ENCODE results near the gene UPP2. TPM values are rescaled to one million over a fixed set of nuclear protein-coding genes. Genes with fewer than 3 reads are reported as not detected.
A peak's percentile ranks its signal among the peaks of the same experiment; 100 is the strongest.

Gene UPP2
- polyA plus RNA-seq, 2 of the 4 experiments (the other 2 are of a cell fraction): not detected

DNA sequence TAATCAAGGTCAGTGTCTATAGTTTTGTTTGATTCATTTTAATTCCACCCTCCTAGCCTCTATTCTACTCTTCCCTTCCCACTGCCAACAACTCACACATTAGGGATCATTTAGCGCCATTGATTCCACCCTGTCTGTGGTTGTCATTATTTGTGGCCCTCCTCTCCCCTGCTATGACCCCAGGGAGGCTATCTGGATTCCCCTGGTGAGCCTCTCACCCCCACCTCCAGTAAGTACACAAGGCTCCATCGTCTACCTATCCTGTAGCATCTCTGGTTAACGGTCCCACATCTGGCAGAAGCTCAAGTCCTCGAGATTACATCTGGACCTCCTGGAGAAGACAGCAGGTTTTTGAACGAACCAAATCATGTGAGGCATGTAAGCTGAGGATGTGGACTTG lies 27.4 kb downstream of the UPP2 start (continued):
- TF ChIP-seq EP300 (IDR thresholded peaks at IDR 0.05) (no peak), HOXB5 (CRISPR knock-in tag; IDR thresholded peaks at IDR 0.05) (no peak)
- TF ChIP-seq, protein P1, sequence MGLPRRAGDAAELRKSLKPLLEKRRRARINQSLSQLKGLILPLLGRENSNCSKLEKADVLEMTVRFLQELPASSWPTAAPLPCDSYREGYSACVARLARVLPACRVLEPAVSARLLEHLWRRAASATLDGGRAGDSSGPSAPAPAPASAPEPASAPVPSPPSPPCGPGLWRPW (IDR thresholded peaks at IDR 0.05): no peak

DNA sequence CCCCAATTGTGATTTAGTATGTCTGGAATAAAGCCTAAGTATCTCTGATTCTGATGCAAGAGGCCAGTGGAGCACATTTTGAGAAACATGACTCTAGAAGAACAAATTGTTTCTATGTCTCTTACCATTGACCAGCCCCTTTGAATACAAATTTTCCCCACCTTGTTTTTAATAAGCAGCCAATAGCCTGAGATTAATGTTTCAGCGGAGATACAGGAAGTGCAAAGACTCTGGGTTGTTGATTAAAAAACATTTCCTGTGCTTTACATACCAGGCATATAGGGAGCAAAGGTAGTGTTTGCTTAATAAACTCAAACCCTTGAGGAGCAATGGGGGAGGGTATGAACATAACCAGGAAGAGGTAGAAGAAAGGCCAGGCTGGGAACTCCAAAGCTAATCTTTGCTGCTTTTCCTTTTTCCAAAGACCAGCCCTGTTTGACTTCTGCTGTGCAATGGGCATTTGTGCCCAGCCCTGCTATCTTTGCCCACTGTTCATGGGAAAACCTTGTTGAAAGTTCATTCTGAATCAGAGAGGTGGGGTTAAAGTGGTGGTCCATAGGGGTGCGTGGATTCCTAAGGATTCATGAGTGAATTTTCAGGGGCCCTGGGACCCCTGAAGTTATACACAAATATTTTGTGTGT lies 29.3 kb downstream of the UPP2 start:
- ATAC-seq (peak; percentile 54 to 94; a peak in 4 of 6 replicates), DNase-seq (ENCODE audit: low read depth in 1 of 2, low spot score in 1 of 2) (peak in 1 of 2 experiments; percentile 84), FAIRE-seq (no peak)
- no peaks in the 10 kb centered on the region for H3K9me3 ChIP-seq
- no peak overlapping the region for H3K4me3 ChIP-seq
- no peak for TF ChIP-seq ZNF302 (CRISPR knock-in tag; IDR thresholded peaks at IDR 0.05)
- TF ChIP-seq CBX2 (IDR thresholded peaks at IDR 0.05; ENCODE audit: borderline replicate concordance, low read depth): no peak
- no peak for TF ChIP-seq HOXA7 (CRISPR knock-in tag; IDR thresholded peaks at IDR 0.05)
- TF ChIP-seq, protein P2, sequence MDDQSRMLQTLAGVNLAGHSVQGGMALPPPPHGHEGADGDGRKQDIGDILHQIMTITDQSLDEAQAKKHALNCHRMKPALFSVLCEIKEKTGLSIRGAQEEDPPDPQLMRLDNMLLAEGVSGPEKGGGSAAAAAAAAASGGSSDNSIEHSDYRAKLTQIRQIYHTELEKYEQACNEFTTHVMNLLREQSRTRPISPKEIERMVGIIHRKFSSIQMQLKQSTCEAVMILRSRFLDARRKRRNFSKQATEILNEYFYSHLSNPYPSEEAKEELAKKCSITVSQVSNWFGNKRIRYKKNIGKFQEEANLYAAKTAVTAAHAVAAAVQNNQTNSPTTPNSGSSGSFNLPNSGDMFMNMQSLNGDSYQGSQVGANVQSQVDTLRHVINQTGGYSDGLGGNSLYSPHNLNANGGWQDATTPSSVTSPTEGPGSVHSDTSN (IDR thresholded peaks at IDR 0.05): no peak
- TF ChIP-seq CHD4 (IDR thresholded peaks at IDR 0.05; ENCODE audit: borderline replicate concordance): no peak
- no peak for TF ChIP-seq POLR2A (IDR thresholded peaks at IDR 0.05; ENCODE audit: low read length)
- no peak for TF ChIP-seq FOSB (CRISPR knock-in tag; IDR thresholded peaks at IDR 0.05)
- WGBS (ENCODE audit: missing lambda C conversion rate): 37% methylated on average over 2 of the region's 2 CpGs
- ChIA-PET POLR2A (no interaction called here), CTCF (interaction anchor here (0.6 to 1.6 kb wide), 4 partner anchors 107 to 615 kb away, joined by 3 read pairs; no protein-coding TSS in a partner anchor)
- H3K4me1 ChIP-seq: peaks cover 45% of the 10 kb centered on the region
- H3K27ac ChIP-seq: peak overlapping the region; percentile 69 to 75
- peak overlapping the region; percentile 63 for H3K4me2 ChIP-seq

DNA sequence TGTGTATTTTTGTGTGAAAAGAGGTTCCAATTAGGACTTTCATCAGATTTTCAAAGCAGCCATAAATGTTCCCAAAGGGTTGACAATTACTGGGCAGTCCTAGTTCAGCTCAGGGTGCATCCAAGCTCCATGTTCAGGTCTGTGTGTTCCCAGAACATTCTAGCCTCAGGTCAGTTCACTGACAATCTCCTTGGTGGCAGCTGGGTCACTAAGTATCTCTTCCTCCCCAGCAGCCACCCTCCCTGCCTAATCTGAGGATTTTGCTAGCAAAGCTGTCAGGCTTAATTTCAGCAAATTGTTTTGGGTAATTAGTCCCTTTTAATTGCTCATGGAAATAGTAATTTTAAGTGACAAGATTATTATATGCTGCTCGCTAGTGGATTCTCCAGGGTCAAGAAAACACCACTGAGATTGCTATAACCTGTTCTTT lies 29.8 kb downstream of the UPP2 start:
- CTCF ChIA-PET: interaction anchor here (1.3 kb wide), 1 partner anchor 107 kb away, joined by 3 read pairs; no protein-coding TSS in a partner anchor
- Histone ChIP-seq H3K9me3 (no peaks in the 10 kb centered on the region), H3K27ac (peak overlapping the region; percentile 69 to 75), H3K4me3 (no peak overlapping the region), H3K4me2 (peak overlapping the region; percentile 63), H3K4me1 (peaks cover 45% of the 10 kb centered on the region)
- POLR2A ChIA-PET: no interaction called here
- DNase-seq (ENCODE audit: low read depth in 1 of 2, low spot score in 1 of 2) (no peak), ATAC-seq (peak in 1 of 2 experiments; percentile 44; a peak in 3 of 6 replicates), FAIRE-seq (no peak)
- WGBS (ENCODE audit: missing lambda C conversion rate): 70% methylated on average over 1 of the region's 1 CpG
- TF ChIP-seq RAD21 (conservative IDR thresholded peaks at IDR 0.05 in 1 of 2, IDR thresholded peaks at IDR 0.05 in 1 of 2) (no peak), ZFP36 (IDR thresholded peaks at IDR 0.05; ENCODE audit: borderline replicate concordance, partially characterized antibody) (no peak), TFCP2L1 (CRISPR knock-in tag; IDR thresholded peaks at IDR 0.05) (no peak), EP300 (IDR thresholded peaks at IDR 0.05) (no peak), ZC3H11A (IDR thresholded peaks at IDR 0.05) (no peak)
- TF ChIP-seq, protein P2 (IDR thresholded peaks at IDR 0.05): no peak

DNA sequence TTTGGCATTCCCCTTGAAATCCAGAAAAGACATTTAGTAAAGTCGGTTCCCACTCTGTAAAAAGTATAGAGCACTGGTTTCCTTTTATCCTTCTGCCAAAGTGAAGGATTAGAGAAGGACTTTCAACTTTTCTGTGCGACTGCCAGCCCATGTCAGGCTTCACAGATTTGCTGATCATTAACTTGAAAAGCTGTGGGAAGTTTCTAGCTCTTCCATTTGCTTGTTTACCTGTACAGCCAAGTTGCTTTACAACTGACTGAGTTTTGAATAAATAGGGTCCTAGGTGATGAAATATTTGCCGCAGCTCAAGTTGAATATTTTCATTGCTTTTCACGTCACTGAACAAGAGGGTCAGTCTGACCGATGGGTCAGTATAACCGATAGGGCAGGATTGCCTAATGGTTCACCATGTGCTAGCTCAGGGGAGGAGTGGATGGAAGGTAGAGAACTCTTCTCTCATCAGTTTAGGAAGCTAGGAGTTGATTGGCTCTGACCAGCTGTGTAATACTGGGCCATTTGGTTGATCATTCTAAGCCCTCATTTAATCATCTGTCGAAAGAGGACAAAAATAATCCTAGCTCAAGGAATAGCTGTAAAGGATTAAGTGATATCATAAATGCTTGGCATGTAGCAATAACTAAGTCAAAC lies 30.4 kb downstream of the UPP2 start:
- no peaks in the 10 kb centered on the region for H3K9me3 ChIP-seq
- peaks cover 45% of the 10 kb centered on the region for H3K4me1 ChIP-seq
- H3K4me2 ChIP-seq: peak overlapping the region; percentile 63
- CTCF ChIA-PET: interaction anchor here (1.3 kb wide), 1 partner anchor 108 kb away, joined by 3 read pairs; no protein-coding TSS in a partner anchor
- no peak overlapping the region for H3K4me3 ChIP-seq
- 41% methylated on average over 7 of the region's 7 CpGs for WGBS (ENCODE audit: missing lambda C conversion rate)
- FAIRE-seq (no peak), DNase-seq (ENCODE audit: low read depth in 1 of 2, low spot score in 1 of 2) (peak in 1 of 2 experiments; percentile 43), ATAC-seq (no peak)
- H3K27ac ChIP-seq: peak overlapping the region; percentile 69 to 75; a peak in 5 of 6 replicates
- POLR2A ChIA-PET: no interaction called here
- TF ChIP-seq KDM1A (IDR thresholded peaks at IDR 0.05; ENCODE audit: low read depth) (no peak), ESRRA (IDR thresholded peaks at IDR 0.05; ENCODE audit: borderline replicate concordance, low read length) (no peak), PHF8 (IDR thresholded peaks at IDR 0.05; ENCODE audit: borderline replicate concordance, low read depth) (no peak), BHLHE40 (IDR thresholded peaks at IDR 0.05; ENCODE audit: low read depth, low read length) (no peak), EP300 (IDR thresholded peaks at IDR 0.05) (no peak), HEYL (CRISPR knock-in tag; IDR thresholded peaks at IDR 0.05) (no peak), RCOR1 (IDR thresholded peaks at IDR 0.05; ENCODE audit: low read depth, low read length) (no peak), HOXB5 (CRISPR knock-in tag; IDR thresholded peaks at IDR 0.05) (no peak), RFX5 (IDR thresholded peaks at IDR 0.05) (no peak)
- TF ChIP-seq, protein P3, sequence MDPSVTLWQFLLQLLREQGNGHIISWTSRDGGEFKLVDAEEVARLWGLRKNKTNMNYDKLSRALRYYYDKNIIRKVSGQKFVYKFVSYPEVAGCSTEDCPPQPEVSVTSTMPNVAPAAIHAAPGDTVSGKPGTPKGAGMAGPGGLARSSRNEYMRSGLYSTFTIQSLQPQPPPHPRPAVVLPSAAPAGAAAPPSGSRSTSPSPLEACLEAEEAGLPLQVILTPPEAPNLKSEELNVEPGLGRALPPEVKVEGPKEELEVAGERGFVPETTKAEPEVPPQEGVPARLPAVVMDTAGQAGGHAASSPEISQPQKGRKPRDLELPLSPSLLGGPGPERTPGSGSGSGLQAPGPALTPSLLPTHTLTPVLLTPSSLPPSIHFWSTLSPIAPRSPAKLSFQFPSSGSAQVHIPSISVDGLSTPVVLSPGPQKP (IDR thresholded peaks at IDR 0.05; ENCODE audit: low read depth, low read length): no peak
- TF ChIP-seq, protein P4, sequence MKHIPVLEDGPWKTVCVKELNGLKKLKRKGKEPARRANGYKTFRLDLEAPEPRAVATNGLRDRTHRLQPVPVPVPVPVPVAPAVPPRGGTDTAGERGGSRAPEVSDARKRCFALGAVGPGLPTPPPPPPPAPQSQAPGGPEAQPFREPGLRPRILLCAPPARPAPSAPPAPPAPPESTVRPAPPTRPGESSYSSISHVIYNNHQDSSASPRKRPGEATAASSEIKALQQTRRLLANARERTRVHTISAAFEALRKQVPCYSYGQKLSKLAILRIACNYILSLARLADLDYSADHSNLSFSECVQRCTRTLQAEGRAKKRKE (CRISPR knock-in tag; IDR thresholded peaks at IDR 0.05; ENCODE audit: low read depth): no peak

Data from A549 (cell line).